Measurements from ENCODE around the gene CDX2.

The CDX2 gene

GRCh38 chr13:27927444-27928352 lies 41.4 kb downstream of the CDX2 start:
- DNase-seq: no peak

- DNase-seq: no peak
Observed at GRCh38 chr13:27926644-27927434, 42.3 kb downstream of the CDX2 start.

DNA sequence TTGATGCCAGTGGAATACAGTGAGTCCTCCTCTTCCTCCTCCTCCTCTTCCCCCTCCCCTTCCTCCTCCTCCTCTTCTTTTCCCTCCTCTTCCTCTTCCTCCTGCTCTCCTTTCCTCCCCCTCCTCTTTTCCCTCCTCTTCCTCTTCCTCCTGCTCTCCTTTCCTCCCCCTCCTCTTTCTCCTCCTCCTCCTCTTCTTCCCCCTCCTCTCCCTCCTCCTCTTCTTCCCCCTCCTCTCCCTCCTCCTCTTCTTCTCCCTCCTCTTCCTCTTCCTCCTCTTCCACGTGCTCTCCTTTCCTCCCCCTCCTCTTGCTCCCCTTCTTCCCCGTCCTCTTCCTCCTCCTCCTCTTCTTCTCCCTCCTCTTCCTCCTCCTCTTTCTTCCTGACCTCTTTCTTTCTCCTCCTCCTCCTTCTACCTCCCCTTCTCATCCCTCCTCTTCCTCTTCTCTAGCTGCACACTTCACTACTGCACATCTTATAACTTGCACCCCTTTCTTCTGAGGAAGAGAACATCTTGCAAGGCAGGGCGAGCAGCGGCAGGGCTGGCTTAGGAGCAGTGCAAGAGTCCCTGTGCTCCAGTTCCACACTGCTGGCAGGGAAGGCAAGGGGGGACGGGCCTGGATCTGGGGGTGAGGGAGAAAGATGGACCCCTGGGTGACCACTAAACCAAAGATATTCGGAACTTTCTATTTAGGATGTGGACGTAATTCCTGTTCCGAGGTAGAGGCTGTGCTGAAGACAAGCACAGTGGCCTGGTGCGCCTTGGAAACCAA lies 43.7 kb downstream of the CDX2 start:
- no peak for DNase-seq

DNA sequence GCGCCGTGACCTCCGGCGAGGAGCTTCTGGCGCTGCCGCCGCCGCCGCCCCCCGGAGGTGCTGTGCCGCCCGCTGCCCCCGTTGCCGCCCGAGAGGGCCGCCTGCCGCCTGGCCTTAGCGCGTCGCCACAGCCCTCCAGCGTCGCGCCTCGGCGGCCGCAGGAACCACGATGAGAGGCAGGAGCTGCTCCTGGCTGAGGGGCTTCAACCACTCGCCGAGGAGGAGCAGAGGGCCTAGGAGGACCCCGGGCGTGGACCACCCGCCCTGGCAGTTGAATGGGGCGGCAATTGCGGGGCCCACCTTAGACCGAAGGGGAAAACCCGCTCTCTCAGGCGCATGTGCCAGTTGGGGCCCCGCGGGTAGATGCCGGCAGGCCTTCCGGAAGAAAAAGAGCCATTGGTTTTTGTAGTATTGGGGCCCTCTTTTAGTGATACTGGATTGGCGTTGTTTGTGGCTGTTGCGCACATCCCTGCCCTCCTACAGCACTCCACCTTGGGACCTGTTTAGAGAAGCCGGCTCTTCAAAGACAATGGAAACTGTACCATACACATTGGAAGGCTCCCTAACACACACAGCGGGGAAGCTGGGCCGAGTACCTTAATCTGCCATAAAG lies 44.5 kb downstream of the CDX2 start:
- no peak for DNase-seq

DNA sequence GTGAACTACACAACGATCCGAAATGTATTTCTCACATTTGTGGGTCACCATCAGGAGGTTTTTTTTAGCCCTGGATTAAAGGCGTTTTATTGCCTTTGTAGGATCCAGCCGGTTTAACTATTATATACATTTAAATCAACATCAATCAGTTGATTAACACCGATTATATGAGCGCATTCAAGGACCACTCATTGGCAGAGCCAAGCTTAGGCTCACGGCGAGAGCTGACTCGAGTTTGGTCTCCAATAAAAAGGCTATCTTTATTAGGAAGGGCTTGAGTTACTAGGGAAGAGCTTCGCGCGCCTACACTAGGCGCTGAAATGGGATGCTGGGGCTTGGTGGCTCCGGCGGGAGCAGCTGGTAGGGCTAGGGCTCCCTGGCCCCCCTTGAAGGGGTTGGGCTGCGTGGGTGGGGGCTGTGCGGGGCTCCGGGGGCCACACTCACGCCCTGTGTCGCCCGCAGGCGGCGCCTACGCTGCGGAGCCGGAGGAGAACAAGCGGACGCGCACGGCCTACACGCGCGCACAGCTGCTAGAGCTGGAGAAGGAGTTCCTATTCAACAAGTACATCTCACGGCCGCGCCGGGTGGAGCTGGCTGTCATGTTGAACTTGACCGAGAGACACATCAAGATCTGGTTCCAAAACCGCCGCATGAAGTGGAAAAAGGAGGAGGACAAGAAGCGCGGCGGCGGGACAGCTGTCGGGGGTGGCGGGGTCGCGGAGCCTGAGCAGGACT lies 45.2 kb downstream of the CDX2 start:
- DNase-seq: no peak

DNA sequence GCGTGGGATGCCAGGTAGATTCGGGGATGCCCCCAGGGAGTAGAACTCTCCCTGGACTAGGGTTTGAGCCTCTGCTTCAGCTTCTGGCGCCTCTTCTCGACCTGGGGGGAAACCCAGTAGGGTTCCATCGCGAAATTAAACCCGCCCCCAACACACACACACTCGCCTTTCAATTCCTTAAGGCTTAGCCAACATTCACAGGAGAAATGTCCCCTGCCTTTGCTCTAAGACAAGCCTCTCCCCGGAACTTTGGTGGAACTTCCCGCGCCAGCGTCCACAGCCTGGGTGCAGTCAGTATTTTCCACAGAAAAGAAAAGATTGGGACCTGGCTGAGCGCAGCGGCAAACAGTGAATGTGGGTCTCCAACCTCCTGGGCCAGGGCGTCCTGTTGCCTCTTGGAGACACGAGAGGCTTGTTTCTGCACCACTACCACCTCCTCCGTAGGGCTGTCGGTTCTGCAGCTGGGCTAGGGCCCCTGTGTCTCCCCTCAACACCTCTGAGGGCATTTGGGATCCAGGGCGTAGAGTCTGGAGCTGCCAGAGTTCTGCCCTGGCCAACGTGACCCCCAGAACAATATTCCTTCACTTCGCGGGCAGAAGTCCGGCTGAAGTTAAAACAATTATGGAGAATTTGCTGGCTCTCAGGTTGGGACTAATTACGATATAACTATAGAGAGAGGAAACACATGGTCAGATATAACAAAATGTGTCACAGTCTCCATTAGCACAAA lies 46.1 kb downstream of the CDX2 start:
- DNase-seq: no peak

GRCh38 chr13:27921961-27922882 lies 46.9 kb downstream of the CDX2 start:
- DNase-seq: no peak

- no peak for DNase-seq
Observed at GRCh38 chr13:27921421-27921960, 47.6 kb downstream of the CDX2 start.

DNA sequence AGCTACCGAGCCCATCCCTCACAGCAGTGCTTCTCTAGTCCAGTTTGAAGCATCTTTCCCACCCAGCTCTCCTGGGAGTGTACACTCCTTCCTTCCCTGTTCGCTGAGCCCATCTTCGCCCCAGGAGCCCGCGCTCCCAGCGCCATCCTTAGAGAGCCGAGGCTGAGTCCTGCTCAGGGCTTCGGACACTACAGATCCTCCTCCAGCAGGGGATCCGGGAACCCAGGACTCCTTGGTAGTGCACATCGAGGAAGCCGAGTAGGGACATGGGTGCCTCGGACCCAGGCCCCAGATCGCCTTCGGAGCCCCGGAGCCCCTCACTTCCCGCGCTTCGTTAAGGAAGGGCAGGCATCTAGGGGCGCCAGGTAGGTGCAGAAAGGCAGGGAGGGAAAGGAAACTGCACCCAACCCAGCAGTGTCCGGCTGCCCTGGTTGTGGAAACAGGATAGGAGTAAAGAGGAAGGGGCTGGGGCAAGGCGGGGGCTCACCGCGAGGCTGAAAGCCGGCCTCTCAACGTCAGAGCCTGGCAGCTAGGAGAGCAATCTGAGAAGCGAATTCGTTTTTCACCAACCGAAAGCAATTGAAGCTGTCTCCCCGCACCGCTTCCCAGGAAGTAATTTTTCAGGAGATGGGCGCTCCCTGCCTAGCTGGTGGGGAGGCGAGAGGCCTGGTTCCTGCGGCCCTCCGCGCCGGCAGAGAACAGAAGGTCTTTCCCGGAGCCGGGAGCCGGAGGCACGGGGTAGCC lies 48.3 kb downstream of the CDX2 start:
- DNase-seq: no peak

GRCh38 chr13:27919934-27920676 lies 49.0 kb downstream of the CDX2 start, which contains the start of gene PDX1:
TSS of gene PDX1 (plus strand) at chr13:27920000. CDS start at chr13:27920139, 139 bp downstream.
- no peak for DNase-seq

DNA sequence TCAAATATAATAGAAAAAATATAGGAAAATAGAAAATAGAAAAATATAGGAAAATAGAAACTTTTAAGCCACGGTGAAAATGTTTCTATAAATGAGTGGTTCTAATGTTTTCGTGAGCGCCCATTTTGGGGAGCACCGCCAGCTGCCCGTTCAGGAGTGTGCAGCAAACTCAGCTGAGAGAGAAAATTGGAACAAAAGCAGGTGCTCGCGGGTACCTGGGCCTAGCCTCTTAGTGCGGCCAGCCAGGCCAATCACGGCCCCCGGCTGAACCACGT lies 49.5 kb downstream of the CDX2 start:
- DNase-seq: no peak

- DNase-seq: no peak
Observed at GRCh38 chr13:27918918-27919658, 50.0 kb downstream of the CDX2 start.

DNA sequence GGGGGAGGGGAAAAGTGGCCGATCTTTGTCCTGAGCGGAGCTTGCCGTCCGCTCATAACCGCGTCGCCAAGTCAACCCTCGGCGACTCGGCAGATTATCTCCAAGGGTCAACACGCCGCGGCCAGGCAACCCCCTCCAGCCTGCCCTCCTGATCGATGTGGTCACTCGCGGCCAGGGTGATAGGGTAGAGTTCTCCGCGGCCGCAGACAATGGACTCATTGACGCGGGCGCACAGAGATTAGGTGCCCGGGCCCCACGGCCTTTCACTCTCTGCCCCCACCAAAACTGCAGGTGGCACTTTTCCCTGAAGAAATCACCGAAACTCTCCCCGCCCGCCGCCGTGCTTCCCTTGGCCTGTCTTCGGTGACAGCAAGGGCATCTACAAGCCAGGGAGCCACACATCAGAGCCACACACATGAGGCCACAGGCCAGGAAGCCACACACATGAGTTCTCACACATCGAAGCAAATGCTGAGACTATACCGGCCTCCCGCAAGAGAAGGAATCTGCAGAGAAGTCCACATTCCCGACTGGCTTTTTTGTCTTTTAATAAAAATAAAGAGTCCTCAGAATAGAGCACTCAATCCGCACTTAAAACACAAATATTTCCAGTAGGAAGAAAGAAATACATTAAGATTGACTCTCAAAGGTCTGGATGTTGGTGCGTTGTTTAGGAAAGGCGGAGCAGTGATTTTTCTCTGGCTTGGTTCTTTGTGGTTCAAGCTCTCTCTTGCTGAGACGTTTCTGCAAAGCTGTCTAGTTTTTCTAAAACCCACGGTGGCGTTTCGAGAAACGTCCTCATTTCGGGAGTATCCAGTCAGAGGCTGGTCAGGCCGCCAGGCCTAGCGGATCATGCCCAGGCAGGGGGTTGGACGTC lies 50.8 kb downstream of the CDX2 start:
- DNase-seq: no peak

- no peak for DNase-seq
Observed at GRCh38 chr13:27917121-27917947, 51.8 kb downstream of the CDX2 start.

GRCh38 chr13:27915301-27916207 lies 53.6 kb downstream of the CDX2 start:
- DNase-seq: no peak

Measured in CD4-positive, alpha-beta T cell treated with Interleukin-15 for 1 hour (primary cell).